HL-60 (cell line): Measurements from ENCODE around the gene AP2M1.

Experiments
- DNase-seq, 2 experiments: peaks; one replicate each; pipeline ENCODE4 v3.0.0-alpha.2; 2010 to 2020; ENCODE audit warnings: low read depth in 1 of 2, low spot score in 1 of 2
- H3K27ac ChIP-seq: fragments of 250-450 bp; sonication (Bioruptor Pico); replicated peaks from 2 replicates; pipeline ENCODE4 v1.5.1; 2020; ENCODE audit warnings: mild to moderate bottlenecking, moderate library complexity
- H3K27me3 ChIP-seq: fragments of 250-450 bp; sonication (Bioruptor Pico); 2 replicates; pipeline ENCODE4 v1.5.1; 2021; ENCODE audit warnings: mild to moderate bottlenecking, moderate library complexity; ENCODE audit not compliant: insufficient read depth, poor library complexity, severe bottlenecking
- H3K4me3 ChIP-seq: replicated peaks from 2 replicates; pipeline ENCODE4 v1.5.1; 2011; ENCODE audit warnings: mild to moderate bottlenecking, control low read depth, low read length; ENCODE audit not compliant: insufficient read depth
- GABPA ChIP-seq: IDR thresholded peaks from 2 replicates; pipeline ENCODE4 v1.6.1; 2012; ENCODE audit warnings: low read depth
- POLR2AphosphoS5 ChIP-seq: IDR thresholded peaks from 2 replicates; pipeline ENCODE4 v1.6.1; 2012; ENCODE audit warnings: low read depth
- SPI1 ChIP-seq: IDR thresholded peaks from 2 replicates; pipeline ENCODE4 v1.6.1; 2012; ENCODE audit warnings: low read depth, mild to moderate bottlenecking, borderline replicate concordance
- TF ChIP-seq, protein P1 (sequence below): IDR thresholded peaks from one replicate; pipeline ENCODE4 v1.5.1; 2011; ENCODE audit warnings: low read length, control low read depth, inconsistent platforms; ENCODE audit not compliant: insufficient read depth
- TF ChIP-seq, protein P2 (sequence below): IDR thresholded peaks from 2 replicates; pipeline ENCODE4 v1.6.1; 2012; ENCODE audit warnings: low read depth; ENCODE audit not compliant: insufficient replicate concordance

AP2M1 gene

GRCh38 chr3:184132945-184133344 is 41.7 kb upstream of the AP2M1 start:
- no peak overlapping the region for H3K27ac ChIP-seq
- H3K27me3 ChIP-seq, result no peaks in the 10 kb centered on the region
- H3K4me3 ChIP-seq, result no peak overlapping the region
- DNase-seq, result no peak
- TF ChIP-seq GABPA, result no peak
- TF ChIP-seq, protein P1, sequence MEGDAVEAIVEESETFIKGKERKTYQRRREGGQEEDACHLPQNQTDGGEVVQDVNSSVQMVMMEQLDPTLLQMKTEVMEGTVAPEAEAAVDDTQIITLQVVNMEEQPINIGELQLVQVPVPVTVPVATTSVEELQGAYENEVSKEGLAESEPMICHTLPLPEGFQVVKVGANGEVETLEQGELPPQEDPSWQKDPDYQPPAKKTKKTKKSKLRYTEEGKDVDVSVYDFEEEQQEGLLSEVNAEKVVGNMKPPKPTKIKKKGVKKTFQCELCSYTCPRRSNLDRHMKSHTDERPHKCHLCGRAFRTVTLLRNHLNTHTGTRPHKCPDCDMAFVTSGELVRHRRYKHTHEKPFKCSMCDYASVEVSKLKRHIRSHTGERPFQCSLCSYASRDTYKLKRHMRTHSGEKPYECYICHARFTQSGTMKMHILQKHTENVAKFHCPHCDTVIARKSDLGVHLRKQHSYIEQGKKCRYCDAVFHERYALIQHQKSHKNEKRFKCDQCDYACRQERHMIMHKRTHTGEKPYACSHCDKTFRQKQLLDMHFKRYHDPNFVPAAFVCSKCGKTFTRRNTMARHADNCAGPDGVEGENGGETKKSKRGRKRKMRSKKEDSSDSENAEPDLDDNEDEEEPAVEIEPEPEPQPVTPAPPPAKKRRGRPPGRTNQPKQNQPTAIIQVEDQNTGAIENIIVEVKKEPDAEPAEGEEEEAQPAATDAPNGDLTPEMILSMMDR, result no peak
- TF ChIP-seq SPI1, result no peak
- TF ChIP-seq POLR2AphosphoS5, result no peak
- TF ChIP-seq, protein P2, sequence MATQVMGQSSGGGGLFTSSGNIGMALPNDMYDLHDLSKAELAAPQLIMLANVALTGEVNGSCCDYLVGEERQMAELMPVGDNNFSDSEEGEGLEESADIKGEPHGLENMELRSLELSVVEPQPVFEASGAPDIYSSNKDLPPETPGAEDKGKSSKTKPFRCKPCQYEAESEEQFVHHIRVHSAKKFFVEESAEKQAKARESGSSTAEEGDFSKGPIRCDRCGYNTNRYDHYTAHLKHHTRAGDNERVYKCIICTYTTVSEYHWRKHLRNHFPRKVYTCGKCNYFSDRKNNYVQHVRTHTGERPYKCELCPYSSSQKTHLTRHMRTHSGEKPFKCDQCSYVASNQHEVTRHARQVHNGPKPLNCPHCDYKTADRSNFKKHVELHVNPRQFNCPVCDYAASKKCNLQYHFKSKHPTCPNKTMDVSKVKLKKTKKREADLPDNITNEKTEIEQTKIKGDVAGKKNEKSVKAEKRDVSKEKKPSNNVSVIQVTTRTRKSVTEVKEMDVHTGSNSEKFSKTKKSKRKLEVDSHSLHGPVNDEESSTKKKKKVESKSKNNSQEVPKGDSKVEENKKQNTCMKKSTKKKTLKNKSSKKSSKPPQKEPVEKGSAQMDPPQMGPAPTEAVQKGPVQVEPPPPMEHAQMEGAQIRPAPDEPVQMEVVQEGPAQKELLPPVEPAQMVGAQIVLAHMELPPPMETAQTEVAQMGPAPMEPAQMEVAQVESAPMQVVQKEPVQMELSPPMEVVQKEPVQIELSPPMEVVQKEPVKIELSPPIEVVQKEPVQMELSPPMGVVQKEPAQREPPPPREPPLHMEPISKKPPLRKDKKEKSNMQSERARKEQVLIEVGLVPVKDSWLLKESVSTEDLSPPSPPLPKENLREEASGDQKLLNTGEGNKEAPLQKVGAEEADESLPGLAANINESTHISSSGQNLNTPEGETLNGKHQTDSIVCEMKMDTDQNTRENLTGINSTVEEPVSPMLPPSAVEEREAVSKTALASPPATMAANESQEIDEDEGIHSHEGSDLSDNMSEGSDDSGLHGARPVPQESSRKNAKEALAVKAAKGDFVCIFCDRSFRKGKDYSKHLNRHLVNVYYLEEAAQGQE, result no peak

- peak overlapping the region; percentile 81 for H3K4me3 ChIP-seq
- TF ChIP-seq POLR2AphosphoS5 (peak; percentile 56), GABPA (peak; percentile 72)
- TF ChIP-seq, protein P1, result no peak
- TF ChIP-seq, protein P2, result peak; percentile 26
- H3K27me3 ChIP-seq, result no peaks in the 10 kb centered on the region
- H3K27ac ChIP-seq, result peak overlapping the region; percentile 87
- peak; percentile 87 to 90 for DNase-seq
These were observed 40.6 kb upstream of the AP2M1 start for GRCh38 chr3:184133840-184134745.

DNA sequence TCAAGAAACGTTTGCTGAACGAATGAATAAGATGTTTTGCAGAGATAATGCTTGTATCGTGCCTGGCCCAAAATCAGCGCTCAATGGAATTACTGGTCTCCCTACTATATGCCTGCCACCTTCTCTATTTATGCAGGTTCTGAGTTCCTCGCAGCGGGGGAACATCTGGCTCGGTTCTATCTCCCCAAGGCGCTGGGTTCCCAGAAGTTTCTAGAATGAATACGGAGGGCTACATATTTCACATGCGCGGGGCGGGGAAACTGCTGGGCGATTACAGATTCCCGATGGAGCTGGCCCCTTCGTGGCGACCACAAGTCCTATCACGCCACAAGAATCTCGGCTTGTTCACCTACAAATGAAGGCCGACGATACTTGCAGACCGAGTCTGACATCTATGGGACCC is 39.9 kb upstream of the AP2M1 start:
- Histone ChIP-seq H3K27me3 (no peaks in the 10 kb centered on the region), H3K4me3 (peak overlapping the region; percentile 81), H3K27ac (peak overlapping the region; percentile 87)
- peak in 1 of 2 experiments; percentile 4 for DNase-seq
- TF ChIP-seq GABPA (no peak), SPI1 (no peak), POLR2AphosphoS5 (no peak)
- TF ChIP-seq, protein P1, result no peak
- TF ChIP-seq, protein P2, result no peak
